ENCODE results near the gene LYRM4. TPM values are rescaled to one million over a fixed set of nuclear protein-coding genes. Genes with fewer than 3 reads are reported as not detected.

The LYRM4 gene
- polyA plus RNA-seq, 1 donor from 2014 or later: 29.3 TPM

DNA sequence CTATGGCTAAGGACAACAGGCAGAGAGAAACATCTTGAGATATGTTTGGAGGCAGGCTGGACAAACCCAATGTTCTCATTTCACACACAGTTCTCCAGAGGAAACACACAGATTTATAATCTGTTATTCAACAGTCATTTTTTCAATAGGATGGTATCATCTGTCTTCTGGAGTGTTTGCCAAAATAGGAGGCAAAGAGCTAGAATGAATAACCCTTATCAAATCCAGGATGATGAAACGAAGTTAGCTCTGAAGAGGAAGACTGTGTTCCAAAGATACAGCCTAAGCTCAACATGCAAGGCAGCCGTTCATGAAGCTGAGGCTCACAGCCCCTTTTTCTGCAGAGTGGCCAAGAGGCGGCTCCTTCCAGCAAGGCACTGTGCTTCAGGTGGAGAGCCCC lies 104.8 kb downstream of the LYRM4 start:
- Histone ChIP-seq H3K79me2 (replicated peaks; ENCODE audit: insufficient read depth, low read length) (no peaks in the 10 kb centered on the region), H3K4me3 (ENCODE audit: low read length) (no peak overlapping the region), H4K20me1 (ENCODE audit: insufficient read depth) (no peaks in the 10 kb centered on the region), H2AFZ (ENCODE audit: low read depth, low read length) (no peak overlapping the region), H3K9me3 (ENCODE audit: low read length) (no peaks in the 10 kb centered on the region), H3K9me2 (ENCODE audit: insufficient read depth, low read length) (no peaks in the 10 kb centered on the region), H3K4me2 (ENCODE audit: low read length) (no peak overlapping the region), H3K27me3 (ENCODE audit: insufficient read depth, low read depth, low read length) (no peaks in the 10 kb centered on the region), H3K9ac (ENCODE audit: low read length) (no peak overlapping the region), H3K36me3 (ENCODE audit: insufficient read depth, low read length) (no peaks in the 10 kb centered on the region), H3K27ac (ENCODE audit: low read length) (no peak overlapping the region), H3F3A (ENCODE audit: insufficient read depth, low read length, poor library complexity, severe bottlenecking) (no peaks in the 10 kb centered on the region)
- no peak for TF ChIP-seq EP300 (conservative IDR thresholded peaks at IDR 0.05; ENCODE audit: poor library complexity, severe bottlenecking)
- TF ChIP-seq SMC3 (conservative IDR thresholded peaks at IDR 0.05; ENCODE audit: poor library complexity): no peak
- TF ChIP-seq TAF1 (IDR thresholded peaks at IDR 0.05; ENCODE audit: low read depth): no peak
- TF ChIP-seq EZH2 (IDR thresholded peaks at IDR 0.05; ENCODE audit: borderline replicate concordance, insufficient read depth, low read length, poor library complexity, severe bottlenecking): no peak
- TF ChIP-seq, protein P1, sequence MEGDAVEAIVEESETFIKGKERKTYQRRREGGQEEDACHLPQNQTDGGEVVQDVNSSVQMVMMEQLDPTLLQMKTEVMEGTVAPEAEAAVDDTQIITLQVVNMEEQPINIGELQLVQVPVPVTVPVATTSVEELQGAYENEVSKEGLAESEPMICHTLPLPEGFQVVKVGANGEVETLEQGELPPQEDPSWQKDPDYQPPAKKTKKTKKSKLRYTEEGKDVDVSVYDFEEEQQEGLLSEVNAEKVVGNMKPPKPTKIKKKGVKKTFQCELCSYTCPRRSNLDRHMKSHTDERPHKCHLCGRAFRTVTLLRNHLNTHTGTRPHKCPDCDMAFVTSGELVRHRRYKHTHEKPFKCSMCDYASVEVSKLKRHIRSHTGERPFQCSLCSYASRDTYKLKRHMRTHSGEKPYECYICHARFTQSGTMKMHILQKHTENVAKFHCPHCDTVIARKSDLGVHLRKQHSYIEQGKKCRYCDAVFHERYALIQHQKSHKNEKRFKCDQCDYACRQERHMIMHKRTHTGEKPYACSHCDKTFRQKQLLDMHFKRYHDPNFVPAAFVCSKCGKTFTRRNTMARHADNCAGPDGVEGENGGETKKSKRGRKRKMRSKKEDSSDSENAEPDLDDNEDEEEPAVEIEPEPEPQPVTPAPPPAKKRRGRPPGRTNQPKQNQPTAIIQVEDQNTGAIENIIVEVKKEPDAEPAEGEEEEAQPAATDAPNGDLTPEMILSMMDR (IDR thresholded peaks at IDR 0.05; ENCODE audit: poor library complexity, severe bottlenecking): no peak
- no peak for TF ChIP-seq POLR2AphosphoS5 (IDR thresholded peaks at IDR 0.05)
- TF ChIP-seq RAD21 (conservative IDR thresholded peaks at IDR 0.05): no peak
- TF ChIP-seq, protein P2, sequence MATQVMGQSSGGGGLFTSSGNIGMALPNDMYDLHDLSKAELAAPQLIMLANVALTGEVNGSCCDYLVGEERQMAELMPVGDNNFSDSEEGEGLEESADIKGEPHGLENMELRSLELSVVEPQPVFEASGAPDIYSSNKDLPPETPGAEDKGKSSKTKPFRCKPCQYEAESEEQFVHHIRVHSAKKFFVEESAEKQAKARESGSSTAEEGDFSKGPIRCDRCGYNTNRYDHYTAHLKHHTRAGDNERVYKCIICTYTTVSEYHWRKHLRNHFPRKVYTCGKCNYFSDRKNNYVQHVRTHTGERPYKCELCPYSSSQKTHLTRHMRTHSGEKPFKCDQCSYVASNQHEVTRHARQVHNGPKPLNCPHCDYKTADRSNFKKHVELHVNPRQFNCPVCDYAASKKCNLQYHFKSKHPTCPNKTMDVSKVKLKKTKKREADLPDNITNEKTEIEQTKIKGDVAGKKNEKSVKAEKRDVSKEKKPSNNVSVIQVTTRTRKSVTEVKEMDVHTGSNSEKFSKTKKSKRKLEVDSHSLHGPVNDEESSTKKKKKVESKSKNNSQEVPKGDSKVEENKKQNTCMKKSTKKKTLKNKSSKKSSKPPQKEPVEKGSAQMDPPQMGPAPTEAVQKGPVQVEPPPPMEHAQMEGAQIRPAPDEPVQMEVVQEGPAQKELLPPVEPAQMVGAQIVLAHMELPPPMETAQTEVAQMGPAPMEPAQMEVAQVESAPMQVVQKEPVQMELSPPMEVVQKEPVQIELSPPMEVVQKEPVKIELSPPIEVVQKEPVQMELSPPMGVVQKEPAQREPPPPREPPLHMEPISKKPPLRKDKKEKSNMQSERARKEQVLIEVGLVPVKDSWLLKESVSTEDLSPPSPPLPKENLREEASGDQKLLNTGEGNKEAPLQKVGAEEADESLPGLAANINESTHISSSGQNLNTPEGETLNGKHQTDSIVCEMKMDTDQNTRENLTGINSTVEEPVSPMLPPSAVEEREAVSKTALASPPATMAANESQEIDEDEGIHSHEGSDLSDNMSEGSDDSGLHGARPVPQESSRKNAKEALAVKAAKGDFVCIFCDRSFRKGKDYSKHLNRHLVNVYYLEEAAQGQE (IDR thresholded peaks at IDR 0.05; ENCODE audit: borderline replicate concordance): no peak
- TF ChIP-seq MXI1 (conservative IDR thresholded peaks at IDR 0.05; ENCODE audit: poor library complexity, severe bottlenecking): no peak

DNA sequence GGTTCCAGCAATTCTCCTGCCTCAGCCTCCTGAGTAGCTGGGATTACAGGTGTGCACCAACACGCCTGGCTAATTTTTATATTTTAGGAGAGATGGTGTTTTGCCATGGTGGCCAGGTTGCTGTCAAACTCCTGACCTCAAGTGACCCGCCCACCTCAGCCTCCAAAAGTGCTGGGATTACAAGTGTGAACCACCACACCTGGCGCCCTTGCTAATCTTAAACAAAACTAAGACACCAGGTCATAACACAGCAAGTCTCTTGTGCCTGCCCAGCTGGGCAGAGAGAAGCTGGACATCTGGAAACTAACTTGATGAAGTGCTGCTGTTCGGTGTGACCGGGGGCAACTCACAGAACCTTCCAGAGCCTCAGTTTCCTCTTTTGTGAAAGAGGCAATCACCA lies 107.6 kb downstream of the LYRM4 start:
- H3F3A ChIP-seq (ENCODE audit: insufficient read depth, low read length, poor library complexity, severe bottlenecking): no peaks in the 10 kb centered on the region
- no peak overlapping the region for H3K4me3 ChIP-seq (ENCODE audit: low read length)
- no peaks in the 10 kb centered on the region for H3K9me3 ChIP-seq (ENCODE audit: low read length)
- no peaks in the 10 kb centered on the region for H4K20me1 ChIP-seq (ENCODE audit: insufficient read depth)
- H3K9ac ChIP-seq (ENCODE audit: low read length): no peak overlapping the region
- H3K79me2 ChIP-seq (replicated peaks; ENCODE audit: insufficient read depth, low read length): no peaks in the 10 kb centered on the region
- no peak overlapping the region for H3K4me2 ChIP-seq (ENCODE audit: low read length)
- TF ChIP-seq EZH2 (IDR thresholded peaks at IDR 0.05; ENCODE audit: borderline replicate concordance, insufficient read depth, low read length, poor library complexity, severe bottlenecking) (no peak), MXI1 (conservative IDR thresholded peaks at IDR 0.05; ENCODE audit: poor library complexity, severe bottlenecking) (no peak), RAD21 (conservative IDR thresholded peaks at IDR 0.05) (no peak), POLR2AphosphoS5 (IDR thresholded peaks at IDR 0.05) (no peak), TAF1 (IDR thresholded peaks at IDR 0.05; ENCODE audit: low read depth) (no peak), EP300 (conservative IDR thresholded peaks at IDR 0.05; ENCODE audit: poor library complexity, severe bottlenecking) (no peak), SMC3 (conservative IDR thresholded peaks at IDR 0.05; ENCODE audit: poor library complexity) (no peak)
- TF ChIP-seq, protein P2 (IDR thresholded peaks at IDR 0.05; ENCODE audit: borderline replicate concordance): no peak
- TF ChIP-seq, protein P1 (IDR thresholded peaks at IDR 0.05; ENCODE audit: poor library complexity, severe bottlenecking): no peak
- no peak overlapping the region for H3K27ac ChIP-seq (ENCODE audit: low read length)
- H3K9me2 ChIP-seq (ENCODE audit: insufficient read depth, low read length): no peaks in the 10 kb centered on the region
- H2AFZ ChIP-seq (ENCODE audit: low read depth, low read length): no peak overlapping the region
- H3K27me3 ChIP-seq (ENCODE audit: insufficient read depth, low read depth, low read length): no peaks in the 10 kb centered on the region
- no peaks in the 10 kb centered on the region for H3K36me3 ChIP-seq (ENCODE audit: insufficient read depth, low read length)

Measured in neural cell (in vitro differentiated cells).